ENCODE data around the gene PRPSAP1.

The PRPSAP1 gene

GRCh38 chr17:76296889-76297288, 56.8 kb downstream of the PRPSAP1 start:
- Mint-ChIP-seq H3K36me3 (ENCODE audit: low read depth) (peaks cover 18% of the 10 kb centered on the region), H3K27me3 (ENCODE audit: low read depth, poor library complexity) (no peaks in the 10 kb centered on the region), H3K4me1 (peaks cover 17% of the 10 kb centered on the region), H3K27ac (no peak overlapping the region), H3K4me3 (no peak overlapping the region), H3K9me3 (no peaks in the 10 kb centered on the region)
- DNase-seq = no peak
- no peak for TF ChIP-seq CTCF (IDR thresholded peaks at IDR 0.05)

- TF ChIP-seq CTCF (IDR thresholded peaks at IDR 0.05) = no peak
- no peaks in the 10 kb centered on the region for H3K9me3 Mint-ChIP-seq
- no peak overlapping the region for H3K4me3 Mint-ChIP-seq
- no peak for DNase-seq
- peaks cover 23% of the 10 kb centered on the region for H3K36me3 Mint-ChIP-seq (ENCODE audit: low read depth)
- no peak overlapping the region for H3K27ac Mint-ChIP-seq
- no peaks in the 10 kb centered on the region for H3K27me3 Mint-ChIP-seq (ENCODE audit: low read depth, poor library complexity)
- H3K4me1 Mint-ChIP-seq = peaks cover 17% of the 10 kb centered on the region
Observed at GRCh38 chr17:76296186-76296585, 57.5 kb downstream of the PRPSAP1 start.

GRCh38 chr17:76293106-76293505, 60.6 kb downstream of the PRPSAP1 start:
- H3K36me3 Mint-ChIP-seq (ENCODE audit: low read depth) = peaks cover 31% of the 10 kb centered on the region
- no peaks in the 10 kb centered on the region for H3K27me3 Mint-ChIP-seq (ENCODE audit: low read depth, poor library complexity)
- H3K27ac Mint-ChIP-seq = no peak overlapping the region
- no peaks in the 10 kb centered on the region for H3K9me3 Mint-ChIP-seq
- no peak overlapping the region for H3K4me3 Mint-ChIP-seq
- no peak for DNase-seq
- TF ChIP-seq CTCF (IDR thresholded peaks at IDR 0.05) = no peak
- H3K4me1 Mint-ChIP-seq = peaks cover 11% of the 10 kb centered on the region

- Mint-ChIP-seq H3K4me3 (no peak overlapping the region), H3K27me3 (ENCODE audit: low read depth, poor library complexity) (no peaks in the 10 kb centered on the region), H3K36me3 (ENCODE audit: low read depth) (peaks cover 31% of the 10 kb centered on the region), H3K27ac (no peak overlapping the region), H3K4me1 (peaks cover 11% of the 10 kb centered on the region), H3K9me3 (no peaks in the 10 kb centered on the region)
- no peak for TF ChIP-seq CTCF (IDR thresholded peaks at IDR 0.05)
- DNase-seq = no peak
Observed at GRCh38 chr17:76292567-76292966, 61.1 kb downstream of the PRPSAP1 start.

GRCh38 chr17:76281573-76282371, 71.9 kb downstream of the PRPSAP1 start:
- Mint-ChIP-seq H3K4me3 (no peak overlapping the region), H3K4me1 (peaks cover 20% of the 10 kb centered on the region), H3K9me3 (no peaks in the 10 kb centered on the region), H3K27me3 (ENCODE audit: low read depth, poor library complexity) (peaks cover 2% of the 10 kb centered on the region), H3K27ac (no peak overlapping the region), H3K36me3 (ENCODE audit: low read depth) (no peaks in the 10 kb centered on the region)
- no peak for DNase-seq
- no peak for TF ChIP-seq CTCF (IDR thresholded peaks at IDR 0.05)

GRCh38 chr17:76280650-76281049, 73.1 kb downstream of the PRPSAP1 start:
- H3K27me3 Mint-ChIP-seq (ENCODE audit: low read depth, poor library complexity) = peaks cover 2% of the 10 kb centered on the region

More at GRCh38 chr17:76280650-76281049, 73.1 kb downstream of the PRPSAP1 start:
- Mint-ChIP-seq H3K4me1 (peaks cover 28% of the 10 kb centered on the region), H3K36me3 (ENCODE audit: low read depth) (no peaks in the 10 kb centered on the region), H3K27ac (no peak overlapping the region), H3K9me3 (no peaks in the 10 kb centered on the region), H3K4me3 (no peak overlapping the region)
- TF ChIP-seq CTCF (IDR thresholded peaks at IDR 0.05) = no peak
- no peak for DNase-seq
